GM12875 (cell line): ENCODE data around the gene OBP2B.

ENCODE experiments used
- H3K4me3 ChIP-seq: one replicate; pipeline ENCODE4 v1.5.1; 2011; ENCODE audit warnings: low read depth, low read length, control low read depth
- TF ChIP-seq, protein P1 (sequence below): IDR thresholded peaks from 2 replicates; pipeline ENCODE4 v1.5.1; 2011; ENCODE audit warnings: low read depth, mild to moderate bottlenecking, control low read depth, inconsistent platforms, low read length, moderate library complexity, borderline replicate concordance; ENCODE audit not compliant: insufficient read depth

Gene OBP2B

DNA sequence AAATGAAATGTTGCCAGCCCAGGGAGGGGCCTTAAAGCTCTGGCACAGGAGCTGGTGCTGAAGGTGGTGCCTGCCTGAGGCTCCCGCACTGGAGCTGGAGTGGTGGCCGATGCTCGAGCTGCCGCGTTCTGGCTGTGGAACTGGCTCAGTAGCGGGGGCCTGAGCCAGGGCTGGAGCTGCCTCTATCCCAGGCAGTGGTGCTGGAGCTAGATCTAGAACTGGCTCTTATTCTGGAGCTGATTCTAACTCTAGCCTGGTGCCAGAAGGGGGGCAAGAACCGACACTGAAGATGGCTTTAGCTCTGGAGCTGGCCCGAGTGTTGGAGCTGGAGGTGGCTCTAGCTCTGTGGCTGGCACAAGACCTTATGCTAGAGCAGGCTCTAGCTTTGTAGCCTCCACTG is 19.2 kb downstream of the OBP2B start:
- no peak overlapping the region for H3K4me3 ChIP-seq
- TF ChIP-seq, protein P1, sequence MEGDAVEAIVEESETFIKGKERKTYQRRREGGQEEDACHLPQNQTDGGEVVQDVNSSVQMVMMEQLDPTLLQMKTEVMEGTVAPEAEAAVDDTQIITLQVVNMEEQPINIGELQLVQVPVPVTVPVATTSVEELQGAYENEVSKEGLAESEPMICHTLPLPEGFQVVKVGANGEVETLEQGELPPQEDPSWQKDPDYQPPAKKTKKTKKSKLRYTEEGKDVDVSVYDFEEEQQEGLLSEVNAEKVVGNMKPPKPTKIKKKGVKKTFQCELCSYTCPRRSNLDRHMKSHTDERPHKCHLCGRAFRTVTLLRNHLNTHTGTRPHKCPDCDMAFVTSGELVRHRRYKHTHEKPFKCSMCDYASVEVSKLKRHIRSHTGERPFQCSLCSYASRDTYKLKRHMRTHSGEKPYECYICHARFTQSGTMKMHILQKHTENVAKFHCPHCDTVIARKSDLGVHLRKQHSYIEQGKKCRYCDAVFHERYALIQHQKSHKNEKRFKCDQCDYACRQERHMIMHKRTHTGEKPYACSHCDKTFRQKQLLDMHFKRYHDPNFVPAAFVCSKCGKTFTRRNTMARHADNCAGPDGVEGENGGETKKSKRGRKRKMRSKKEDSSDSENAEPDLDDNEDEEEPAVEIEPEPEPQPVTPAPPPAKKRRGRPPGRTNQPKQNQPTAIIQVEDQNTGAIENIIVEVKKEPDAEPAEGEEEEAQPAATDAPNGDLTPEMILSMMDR: no peak

DNA sequence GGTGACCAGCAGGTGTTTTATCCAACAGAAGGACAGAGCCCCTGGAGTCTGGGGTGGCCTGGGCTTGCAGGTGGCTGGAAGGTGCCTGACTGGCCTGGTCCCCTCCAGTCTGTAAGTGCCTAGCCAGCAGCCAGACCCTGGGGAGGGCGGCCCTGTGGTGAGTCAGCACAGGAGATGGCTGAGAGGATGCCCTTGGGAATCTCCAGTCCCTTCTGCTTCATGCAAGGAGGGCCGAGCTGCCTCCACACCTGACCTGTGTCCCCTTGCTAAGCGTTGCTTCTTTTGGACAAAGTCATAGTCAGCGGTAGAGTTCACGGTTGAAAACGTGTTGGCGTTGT is 20.2 kb downstream of the OBP2B start:
- no peak overlapping the region for H3K4me3 ChIP-seq
- TF ChIP-seq, protein P1: no peak

DNA sequence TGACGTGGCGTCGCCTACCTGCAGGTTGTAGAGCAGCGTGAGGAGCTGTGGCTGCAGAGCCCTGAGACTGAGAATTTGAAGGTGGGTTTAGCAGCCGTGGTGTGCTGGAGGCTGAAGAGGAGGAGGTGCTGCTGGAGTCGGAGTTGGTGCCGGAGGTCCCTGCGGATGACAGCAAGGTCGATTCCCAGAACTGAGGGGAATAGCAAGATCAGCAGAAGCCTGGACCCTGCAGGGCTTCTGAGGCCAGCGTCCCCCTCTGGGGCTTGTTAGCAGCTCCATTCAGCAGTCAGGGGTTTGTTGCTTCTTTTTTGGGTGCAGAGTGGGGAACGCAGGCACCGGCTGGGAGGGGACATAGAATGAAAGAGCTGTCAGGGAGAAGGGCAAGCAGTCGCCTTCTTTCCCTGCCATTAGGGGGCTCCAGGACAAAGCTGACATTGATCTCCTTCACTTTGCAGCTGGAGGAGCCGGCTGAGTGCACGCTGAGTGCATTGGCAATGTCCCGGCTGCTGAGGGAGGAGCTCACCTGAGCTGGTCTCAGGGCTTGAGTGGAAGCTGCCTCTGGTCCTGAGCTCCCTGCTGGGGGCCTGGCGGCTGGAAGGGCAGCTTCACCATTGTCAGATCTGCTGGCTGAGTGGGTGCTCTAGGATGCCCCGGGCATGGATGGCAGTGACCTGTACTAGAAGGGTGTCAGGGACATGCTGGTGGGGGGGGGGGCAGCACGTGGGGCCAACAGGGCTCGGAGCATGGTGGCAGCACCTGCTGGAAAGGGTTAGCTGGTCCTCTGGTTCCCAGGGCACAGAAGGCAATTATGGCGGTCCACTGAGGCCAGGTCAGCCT is 20.8 kb downstream of the OBP2B start:
- no peak overlapping the region for H3K4me3 ChIP-seq
- TF ChIP-seq, protein P1: peak; percentile 40; the same call in 1 of the 2 replicates

DNA sequence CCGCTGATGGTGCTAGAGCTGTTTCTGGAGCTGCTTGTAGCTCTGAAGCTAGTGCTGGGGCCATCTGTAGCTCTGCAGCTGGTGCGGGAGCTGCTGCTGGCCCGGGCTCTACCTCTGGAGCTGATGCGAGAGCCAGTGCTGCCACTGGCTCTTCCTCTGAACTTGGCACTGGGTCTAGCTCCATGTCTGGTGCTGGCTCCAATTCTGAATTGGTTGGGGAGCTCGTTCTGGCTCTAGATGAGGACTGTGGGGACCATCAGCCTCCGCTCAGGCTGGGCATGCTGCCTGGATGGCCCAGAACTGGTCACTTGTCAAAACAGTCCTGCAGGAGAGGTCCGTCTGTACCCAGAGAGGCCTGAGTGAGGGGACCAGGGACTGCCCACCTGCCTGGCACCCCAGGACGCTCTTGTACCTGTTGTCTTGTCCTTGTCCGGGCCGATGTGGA is 21.5 kb downstream of the OBP2B start:
- TF ChIP-seq, protein P1: no peak
- no peak overlapping the region for H3K4me3 ChIP-seq

DNA sequence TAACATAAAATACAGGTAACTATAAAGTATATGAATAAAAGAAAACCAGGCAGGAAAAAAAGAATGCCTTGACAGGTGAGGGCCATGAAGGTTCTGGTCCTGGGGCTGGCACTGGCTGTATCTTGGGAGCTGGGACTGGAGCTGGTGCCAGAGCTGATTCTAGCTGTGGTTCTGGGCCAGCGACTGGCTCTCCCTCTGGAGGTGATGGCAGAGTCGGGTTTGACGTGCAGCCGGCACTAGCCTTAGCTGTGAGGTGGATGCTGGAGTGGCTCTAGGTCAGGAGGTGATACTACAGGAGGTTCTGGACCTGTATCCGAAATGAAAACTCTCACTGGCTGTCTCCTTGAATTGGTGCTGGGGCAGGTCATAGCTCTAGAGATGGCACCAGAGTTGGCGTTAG is 22.3 kb downstream of the OBP2B start:
- TF ChIP-seq, protein P1: no peak

DNA sequence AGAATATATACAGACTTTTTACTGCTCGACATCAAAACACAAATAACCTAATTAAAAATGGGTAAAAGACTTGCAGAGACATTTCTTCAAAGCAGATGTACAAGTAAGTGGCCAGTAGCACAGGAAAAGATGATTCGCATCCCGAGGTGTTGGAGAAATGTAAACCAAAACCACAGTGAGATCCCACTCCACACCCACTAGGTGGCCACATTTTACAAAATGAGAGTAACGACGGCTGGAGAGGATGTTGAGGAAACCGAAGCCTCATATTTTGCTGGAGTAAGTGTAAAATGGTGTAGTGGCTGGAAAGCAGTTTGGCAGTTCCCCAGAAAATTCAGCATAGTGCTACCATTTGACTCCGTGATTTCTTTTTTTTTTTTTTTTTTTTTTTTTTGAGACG is 24.1 kb downstream of the OBP2B start:
- TF ChIP-seq, protein P1: 0 out of 2 replicates have a peak, but pooled peaks have one; percentile 35
- no peak overlapping the region for H3K4me3 ChIP-seq

More for the DNA sequence above, 22.3 kb downstream of the OBP2B start:
- H3K4me3 ChIP-seq: no peak overlapping the region

DNA sequence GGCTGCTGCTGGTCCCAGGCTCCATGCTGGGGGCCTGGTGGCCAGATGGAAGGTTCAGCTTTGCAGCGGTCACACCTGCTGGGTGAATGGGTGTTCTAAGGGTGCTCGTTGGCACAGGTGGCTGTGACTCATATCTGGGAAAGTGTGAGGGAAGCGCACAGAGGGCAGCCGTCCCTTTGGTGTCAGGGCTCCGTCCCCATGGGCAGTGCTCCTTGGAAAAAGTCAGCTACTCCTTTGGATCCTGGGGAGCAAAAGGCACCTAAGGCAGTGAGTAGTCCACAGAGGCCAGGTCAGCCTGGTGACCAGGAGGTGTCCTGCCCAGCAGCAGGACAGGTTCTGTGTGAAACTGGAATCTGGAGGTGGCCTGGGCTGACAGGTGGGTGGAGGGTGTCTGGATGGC is 26.9 kb downstream of the OBP2B start:
- TF ChIP-seq, protein P1: no peak
- no peak overlapping the region for H3K4me3 ChIP-seq
